Rectal smooth muscle tissue (tissue), 1 donor: Measurements from ENCODE around the gene OGFOD1.
A peak's percentile ranks its signal among the peaks of the same experiment; 100 is the strongest.

Source experiments
- H3K27ac ChIP-seq: one replicate; pipeline ENCODE4 v1.7.0; 2013; ENCODE audit warnings: low read depth, low read length, inconsistent platforms
- H3K27me3 ChIP-seq: one replicate; pipeline ENCODE4 v1.7.0; 2013; ENCODE audit warnings: low read length; ENCODE audit not compliant: control insufficient read depth, insufficient read depth
- H3K36me3 ChIP-seq: one replicate; pipeline ENCODE4 v1.7.0; 2013; ENCODE audit warnings: low read length; ENCODE audit not compliant: control insufficient read depth, insufficient read depth
- H3K4me1 ChIP-seq: one replicate; pipeline ENCODE4 v1.7.0; 2013; ENCODE audit warnings: low read length; ENCODE audit not compliant: control insufficient read depth, insufficient read depth
- H3K4me3 ChIP-seq: one replicate; pipeline ENCODE4 v1.7.0; 2013; ENCODE audit warnings: low read length
- H3K9ac ChIP-seq: one replicate; pipeline ENCODE4 v1.7.0; 2013; ENCODE audit warnings: low read length

Gene OGFOD1

DNA sequence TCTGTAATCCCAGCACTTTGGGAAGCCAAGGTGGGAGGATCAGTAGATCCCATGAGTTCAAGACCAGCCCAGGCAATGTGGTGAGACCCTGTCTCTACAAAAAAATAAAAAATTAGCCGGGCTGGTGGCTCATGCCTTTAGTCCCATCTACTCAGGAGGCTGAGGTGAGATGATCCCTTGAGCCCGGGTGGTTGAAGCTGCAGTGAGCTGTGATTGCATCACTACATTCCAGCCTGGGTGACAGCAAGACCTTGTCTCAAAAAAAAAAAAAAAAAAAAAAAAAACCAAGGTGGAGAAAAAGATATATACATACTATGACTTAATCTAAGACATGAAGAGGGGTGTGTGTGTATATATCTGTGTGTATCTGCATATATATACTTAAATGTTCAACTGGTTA lies 41.8 kb downstream of the OGFOD1 start:
- H3K36me3 ChIP-seq: peaks cover 4% of the 10 kb centered on the region
- H3K9ac ChIP-seq: no peak overlapping the region
- no peak overlapping the region for H3K4me3 ChIP-seq
- H3K4me1 ChIP-seq: no peaks in the 10 kb centered on the region
- H3K27me3 ChIP-seq: no peaks in the 10 kb centered on the region
- H3K27ac ChIP-seq: no peak overlapping the region

DNA sequence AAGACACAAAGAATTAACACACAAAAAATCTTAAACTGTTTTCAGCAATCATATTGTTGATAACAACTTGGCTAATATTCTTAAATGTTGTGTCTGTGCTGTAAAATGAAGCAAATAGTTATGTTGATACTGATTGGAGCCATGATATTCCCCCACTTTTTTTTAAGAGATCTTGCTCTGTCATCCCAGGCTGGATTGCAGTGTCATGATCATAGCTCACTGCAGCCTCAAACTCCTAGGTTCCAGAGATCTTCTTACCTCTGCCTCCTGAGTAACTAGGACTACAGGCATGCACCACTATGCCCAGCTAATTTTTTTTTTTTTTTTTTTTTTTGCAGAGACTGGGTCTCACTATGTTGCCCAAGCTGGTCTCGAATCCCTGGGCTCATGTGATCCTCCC lies 42.5 kb downstream of the OGFOD1 start:
- peaks cover 5% of the 10 kb centered on the region for H3K36me3 ChIP-seq
- no peak overlapping the region for H3K9ac ChIP-seq

DNA sequence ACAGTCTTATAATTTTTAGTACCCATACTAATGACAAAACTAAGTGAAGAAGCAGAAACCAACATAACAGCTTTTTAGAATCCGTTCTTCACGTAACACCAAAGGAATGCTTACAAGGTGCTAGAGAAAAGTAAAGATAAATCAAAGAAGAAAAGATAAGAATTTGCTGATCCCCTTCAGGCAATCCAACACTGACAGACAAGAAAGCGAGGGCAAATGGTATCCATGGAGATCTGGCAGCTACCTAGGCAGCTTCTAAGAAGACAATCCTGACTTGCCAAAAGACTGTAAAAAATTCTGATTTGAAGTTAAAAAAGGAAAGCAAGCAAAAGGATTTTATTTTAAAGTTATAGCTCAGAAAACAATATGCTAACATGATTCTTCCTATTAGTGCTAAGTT lies 53.8 kb downstream of the OGFOD1 start:
- no peaks in the 10 kb centered on the region for H3K4me1 ChIP-seq
- no peak overlapping the region for H3K27ac ChIP-seq
- no peak overlapping the region for H3K4me3 ChIP-seq
- no peak overlapping the region for H3K9ac ChIP-seq
- H3K27me3 ChIP-seq: no peaks in the 10 kb centered on the region
- peaks cover 23% of the 10 kb centered on the region for H3K36me3 ChIP-seq

More for the DNA sequence above, 42.5 kb downstream of the OGFOD1 start:
- Histone ChIP-seq H3K4me3 (no peak overlapping the region), H3K27ac (no peak overlapping the region), H3K27me3 (no peaks in the 10 kb centered on the region), H3K4me1 (no peaks in the 10 kb centered on the region)

DNA sequence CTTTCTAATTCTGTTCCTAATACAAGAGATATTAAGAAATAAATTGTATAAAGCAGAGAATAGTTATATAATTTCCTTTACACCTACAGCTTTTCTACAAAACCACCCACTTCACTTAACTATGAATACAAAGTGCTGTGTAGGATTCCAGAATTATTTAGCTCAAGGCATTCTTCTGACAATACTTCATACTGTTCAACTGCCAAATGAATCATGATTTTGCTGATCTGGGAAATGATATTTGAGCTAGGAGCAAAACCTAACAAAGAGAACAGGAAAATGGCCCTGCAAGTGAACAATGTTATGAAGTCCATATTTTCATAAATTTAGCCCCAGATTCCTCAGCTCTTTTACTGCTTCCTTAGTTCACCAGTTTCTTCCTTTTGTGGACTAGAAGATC lies 55.6 kb downstream of the OGFOD1 start:
- Histone ChIP-seq H3K9ac (no peak overlapping the region), H3K27me3 (no peaks in the 10 kb centered on the region), H3K4me1 (no peaks in the 10 kb centered on the region), H3K36me3 (peaks cover 25% of the 10 kb centered on the region), H3K27ac (no peak overlapping the region), H3K4me3 (no peak overlapping the region)

DNA sequence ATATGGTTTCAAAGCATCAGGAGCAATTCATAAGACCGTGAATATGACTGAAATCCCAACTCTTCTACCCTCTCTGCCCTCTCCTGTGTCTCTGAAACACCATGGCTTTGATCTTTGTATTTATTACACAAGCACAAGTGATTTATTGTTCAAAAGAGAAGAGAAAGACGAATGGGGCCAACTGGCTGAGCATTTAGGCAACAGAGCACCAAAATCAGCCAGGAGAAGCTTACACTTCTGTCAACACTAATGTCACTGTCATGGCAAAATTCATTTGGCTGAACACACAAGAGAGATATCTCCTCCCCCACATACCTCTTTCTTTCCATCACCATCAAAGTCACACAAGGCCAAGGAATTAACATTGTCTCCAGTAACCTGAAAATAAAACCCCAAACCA lies 59.2 kb downstream of the OGFOD1 start:
- H3K27me3 ChIP-seq: no peaks in the 10 kb centered on the region
- no peak overlapping the region for H3K9ac ChIP-seq
- no peak overlapping the region for H3K27ac ChIP-seq
- H3K4me3 ChIP-seq: no peak overlapping the region
- no peaks in the 10 kb centered on the region for H3K4me1 ChIP-seq
- peaks cover 14% of the 10 kb centered on the region for H3K36me3 ChIP-seq

DNA sequence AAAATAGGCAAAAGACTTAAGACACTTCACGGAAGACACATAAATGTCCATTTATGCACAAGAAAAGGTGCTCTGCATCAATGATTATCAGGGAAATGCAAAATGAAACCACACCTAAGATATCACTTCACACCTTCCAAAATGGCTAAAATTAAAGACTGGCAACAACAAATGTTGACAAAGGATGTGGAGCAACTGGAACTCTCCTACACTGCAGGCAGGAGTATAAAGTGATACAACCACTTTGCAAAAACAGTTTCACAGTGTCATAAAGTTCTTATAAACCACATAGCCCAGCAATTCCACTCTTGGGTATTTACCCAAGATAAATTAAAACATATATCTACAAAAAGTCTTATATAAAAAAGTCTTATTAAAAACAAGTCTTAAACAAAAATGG lies 60.7 kb downstream of the OGFOD1 start:
- Histone ChIP-seq H3K27ac (no peak overlapping the region), H3K4me3 (no peak overlapping the region), H3K9ac (no peak overlapping the region), H3K36me3 (peaks cover 12% of the 10 kb centered on the region), H3K27me3 (no peaks in the 10 kb centered on the region), H3K4me1 (no peaks in the 10 kb centered on the region)

DNA sequence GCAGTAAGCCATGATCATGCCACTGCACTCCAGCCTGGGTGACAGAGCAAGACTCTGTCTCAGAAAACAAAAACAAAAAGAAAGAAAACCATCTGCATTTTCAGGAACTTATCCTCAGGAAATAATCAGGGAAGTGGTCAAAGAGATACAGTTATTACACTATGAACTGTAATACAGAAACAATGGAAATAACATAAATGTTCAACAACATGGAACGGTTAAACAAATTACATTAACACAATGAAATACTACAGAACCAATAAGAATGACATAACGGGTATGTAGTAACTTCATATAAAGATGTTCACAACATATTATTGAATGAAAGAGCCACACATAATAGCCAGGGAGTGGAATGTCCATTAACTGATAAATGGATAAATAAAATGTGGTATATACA lies 61.7 kb downstream of the OGFOD1 start:
- Histone ChIP-seq H3K9ac (no peak overlapping the region), H3K27me3 (no peaks in the 10 kb centered on the region), H3K4me3 (no peak overlapping the region), H3K4me1 (no peaks in the 10 kb centered on the region), H3K36me3 (peaks cover 10% of the 10 kb centered on the region), H3K27ac (no peak overlapping the region)

DNA sequence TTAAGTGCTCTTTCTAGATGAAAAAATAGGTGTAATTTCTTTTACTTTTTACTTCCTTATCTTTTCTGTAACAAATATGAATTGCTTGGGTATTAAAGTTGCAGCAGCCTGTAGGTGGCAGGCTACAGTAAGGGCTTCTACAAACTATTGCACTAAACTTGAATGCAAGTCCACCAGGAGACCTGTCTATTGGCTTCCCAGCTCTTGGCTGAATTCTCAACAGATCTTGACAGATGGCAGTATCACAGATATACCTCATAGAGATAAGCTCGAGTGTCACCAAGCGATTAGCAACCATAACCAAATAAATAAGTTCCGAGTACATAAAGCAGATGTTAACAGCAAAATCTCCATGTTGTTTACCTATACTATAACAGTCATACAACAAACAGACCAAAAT lies 62.6 kb downstream of the OGFOD1 start:
- Histone ChIP-seq H3K4me3 (no peak overlapping the region), H3K9ac (no peak overlapping the region), H3K27ac (no peak overlapping the region), H3K4me1 (no peaks in the 10 kb centered on the region), H3K27me3 (no peaks in the 10 kb centered on the region), H3K36me3 (peaks cover 9% of the 10 kb centered on the region)

DNA sequence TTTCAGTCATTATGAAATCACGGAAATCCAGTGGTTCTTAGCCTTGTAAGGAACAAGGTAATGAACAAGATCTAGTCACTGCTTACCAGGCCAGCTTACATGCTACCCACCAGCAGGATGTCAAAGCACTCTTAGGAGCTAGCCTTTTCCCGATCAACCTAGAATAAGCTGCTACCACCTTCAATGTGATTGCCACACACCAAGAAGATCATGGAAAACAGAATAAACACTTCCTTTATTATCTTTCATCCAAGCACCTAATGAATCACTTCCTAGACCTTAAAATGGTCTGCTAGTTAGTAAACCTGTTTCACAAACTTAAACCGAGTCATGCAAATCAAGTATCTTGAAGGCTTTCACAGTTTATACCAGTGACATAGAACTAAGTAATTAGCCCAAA lies 63.5 kb downstream of the OGFOD1 start:
- H3K9ac ChIP-seq: no peak overlapping the region

DNA sequence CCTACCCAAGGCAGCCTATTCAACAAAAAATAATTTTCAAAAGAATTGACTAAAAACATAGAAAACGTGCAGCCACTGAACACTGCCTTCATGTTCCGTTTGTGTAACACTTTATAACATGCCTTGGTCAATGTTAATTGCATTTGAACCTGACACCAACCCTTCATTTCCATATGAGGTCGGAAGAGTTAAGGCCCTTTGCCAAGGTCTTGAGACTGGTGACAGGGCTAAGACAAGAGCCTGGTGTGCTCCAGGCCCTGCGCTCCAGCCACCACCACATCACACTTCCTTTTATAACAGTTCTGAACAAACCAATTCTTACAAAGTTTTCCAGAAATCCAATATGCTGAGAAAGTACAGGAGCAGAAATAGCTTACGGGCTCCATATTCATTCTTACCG lies 64.3 kb downstream of the OGFOD1 start:
- H3K27ac ChIP-seq: no peak overlapping the region
- H3K4me1 ChIP-seq: no peaks in the 10 kb centered on the region
- H3K27me3 ChIP-seq: no peaks in the 10 kb centered on the region
- no peak overlapping the region for H3K4me3 ChIP-seq
- peaks cover under 1% of the 10 kb centered on the region for H3K36me3 ChIP-seq
- no peak overlapping the region for H3K9ac ChIP-seq

More for the DNA sequence above, 63.5 kb downstream of the OGFOD1 start:
- H3K36me3 ChIP-seq: peaks cover 6% of the 10 kb centered on the region
- no peaks in the 10 kb centered on the region for H3K4me1 ChIP-seq
- no peaks in the 10 kb centered on the region for H3K27me3 ChIP-seq
- H3K4me3 ChIP-seq: no peak overlapping the region
- H3K27ac ChIP-seq: no peak overlapping the region

DNA sequence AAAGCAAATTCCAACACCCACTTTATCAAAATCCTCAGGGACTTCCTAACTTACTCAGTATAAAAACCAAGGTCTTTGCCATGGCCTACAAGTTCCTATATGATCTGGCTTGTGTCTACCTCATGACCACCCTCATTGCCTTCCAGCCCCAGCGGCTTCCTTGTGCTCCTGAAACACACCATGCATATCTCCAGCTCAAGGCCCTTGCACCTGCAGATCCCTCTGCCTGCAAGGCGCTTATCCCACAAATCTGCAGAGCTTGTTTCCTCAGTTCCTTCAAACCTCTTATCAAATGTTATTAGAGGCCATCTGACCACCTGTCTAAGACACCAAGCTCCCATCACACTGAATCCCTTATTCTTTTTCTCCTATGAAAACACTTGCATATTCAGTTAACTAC lies 65.9 kb downstream of the OGFOD1 start:
- no peak overlapping the region for H3K9ac ChIP-seq
- no peak overlapping the region for H3K4me3 ChIP-seq
- no peaks in the 10 kb centered on the region for H3K4me1 ChIP-seq
- no peaks in the 10 kb centered on the region for H3K27me3 ChIP-seq
- H3K27ac ChIP-seq: no peak overlapping the region
- no peaks in the 10 kb centered on the region for H3K36me3 ChIP-seq

DNA sequence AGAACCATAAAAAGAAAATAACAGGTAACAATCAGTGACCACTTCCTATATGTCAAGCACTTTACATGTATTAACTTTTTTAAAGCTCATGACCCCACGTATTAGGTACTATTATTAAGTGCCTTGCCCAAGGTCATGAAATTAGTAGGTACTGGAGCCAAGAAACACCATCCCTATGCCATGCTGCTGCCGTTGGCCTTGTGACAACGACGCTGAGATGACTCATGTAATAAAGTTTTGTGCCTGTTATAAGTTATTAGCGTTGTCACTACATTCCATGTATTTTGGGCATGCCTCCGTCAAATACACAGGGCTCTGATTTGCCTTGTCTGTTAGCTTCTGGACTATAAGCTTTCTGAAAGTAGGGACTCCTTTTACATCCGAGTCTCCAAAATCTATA lies 67.1 kb downstream of the OGFOD1 start:
- Histone ChIP-seq H3K27ac (no peak overlapping the region), H3K9ac (no peak overlapping the region), H3K27me3 (no peaks in the 10 kb centered on the region), H3K4me3 (no peak overlapping the region), H3K4me1 (no peaks in the 10 kb centered on the region), H3K36me3 (no peaks in the 10 kb centered on the region)

DNA sequence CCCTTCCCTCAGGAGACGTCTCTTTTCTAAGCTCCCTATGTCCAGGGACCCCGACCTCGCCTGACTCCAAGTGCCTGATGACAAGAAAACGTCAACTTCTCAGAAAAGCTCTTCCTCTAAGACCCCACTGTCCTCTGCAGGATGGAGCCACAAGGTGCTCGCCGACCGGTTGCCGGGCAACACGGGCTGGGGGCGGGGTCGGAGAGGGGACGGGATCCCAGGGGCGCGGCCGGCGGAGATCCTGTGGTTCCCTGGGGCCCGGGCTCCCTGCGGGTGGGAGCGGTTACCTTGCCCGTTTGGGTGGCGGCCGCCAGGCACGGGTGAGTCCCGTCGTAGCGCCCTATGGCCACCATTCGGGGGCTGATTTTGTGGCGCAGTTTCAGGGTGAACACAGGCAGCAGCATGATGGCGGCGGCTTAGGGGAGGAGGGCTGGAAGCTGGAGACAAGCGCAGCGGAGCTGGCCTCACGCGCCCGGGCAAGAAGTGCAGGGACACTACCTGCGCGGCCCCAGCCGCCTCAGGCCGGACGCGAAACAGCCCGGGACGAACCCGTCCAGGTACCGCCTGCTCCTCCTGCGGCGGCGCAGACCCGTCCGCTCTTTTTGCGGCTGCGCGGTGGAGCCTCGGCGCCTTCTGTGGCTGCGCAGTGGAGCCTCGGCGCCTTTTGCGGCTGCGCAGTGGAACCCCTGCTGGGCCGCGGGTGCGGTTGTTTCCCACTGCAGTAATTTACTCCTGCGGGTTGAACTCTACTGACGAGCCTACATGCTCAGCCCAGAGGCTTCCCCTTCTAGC lies 68.3 kb downstream of the OGFOD1 start, which contains the start of gene BBS2:
BBS2 (minus strand) TSS at position 566 of the 792 bp plus-strand sequence; CDS start at position 404, 162 bp downstream.
- peak within 1 kb of the TSS; percentile 98 for H3K4me3 ChIP-seq
- peak within 1 kb of the TSS; percentile 93 for H3K27ac ChIP-seq
- H3K36me3 ChIP-seq: no peaks in the 10 kb centered on the region
- peak within 1 kb of the TSS; percentile 89 for H3K9ac ChIP-seq
- no peaks in the 10 kb centered on the region for H3K27me3 ChIP-seq
- H3K4me1 ChIP-seq: no peaks in the 10 kb centered on the region
